CD14-positive monocyte (primary cell): ENCODE results near the gene NAGPA. TPM values are rescaled to one million over a fixed set of nuclear protein-coding genes. Genes with fewer than 3 reads are reported as not detected.

Source experiments
- DNase-seq, 3 donors: peaks; one replicate each; pipeline ENCODE4 v3.0.0-alpha.2; 2011 to 2022
- H2AFZ ChIP-seq: 2 replicates; pipeline ENCODE4 v1.6.0; 2012; ENCODE audit warnings: mild to moderate bottlenecking, low read depth, low read length, inconsistent platforms; ENCODE audit not compliant: insufficient read depth, poor library complexity, severe bottlenecking
- H3K27ac ChIP-seq, 2 donors: 1 replicate in 1 of 2; 2 replicates in 1 of 2; pipeline ENCODE4 v1.5.1; 2012 to 2013; ENCODE audit warnings: low read length in 2 of 2, control low read depth in 1 of 2, inconsistent platforms in 1 of 2, low read depth in 1 of 2, mild to moderate bottlenecking in 1 of 2
- H3K27me3 ChIP-seq, 2 donors: one replicate each; pipeline versions ENCODE4 v1.6.0 to v1.6.1; 2011 to 2013; ENCODE audit warnings: low read length in 2 of 2; ENCODE audit not compliant: control insufficient read depth in 2 of 2, insufficient read depth in 2 of 2
- H3K36me3 ChIP-seq, 2 donors: replicated peaks in 1 of 2; 1 replicate in 1 of 2; 2 replicates in 1 of 2; pipeline versions ENCODE4 v1.5.1 to v1.6.1; 2012 to 2013; ENCODE audit warnings: low read length in 2 of 2, control low read depth in 1 of 2, inconsistent platforms in 1 of 2, mild to moderate bottlenecking in 1 of 2; ENCODE audit not compliant: insufficient read depth in 2 of 2, control insufficient read depth in 1 of 2
- H3K4me1 ChIP-seq, 2 donors: 1 replicate in 1 of 2; 2 replicates in 1 of 2; pipeline versions ENCODE4 v1.5.1 to v1.6.1; 2012 to 2013; ENCODE audit warnings: low read length in 2 of 2, control low read depth in 1 of 2, inconsistent platforms in 1 of 2, mild to moderate bottlenecking in 1 of 2, moderate library complexity in 1 of 2; ENCODE audit not compliant: insufficient read depth in 2 of 2, control insufficient read depth in 1 of 2
- H3K4me2 ChIP-seq: replicated peaks from 2 replicates; pipeline ENCODE3; 2012; ENCODE audit warnings: low read length, moderate library complexity, mild to moderate bottlenecking; ENCODE audit not compliant: poor library complexity, severe bottlenecking; ENCODE audit errors: extremely low read depth
- H3K4me3 ChIP-seq, 3 experiments: fragments of 200-600 bp in 1 of 3; sonication (generic) in 1 of 3; replicated peaks in 1 of 3; 1 replicate in 2 of 3; 2 replicates in 1 of 3; pipeline ENCODE4 v1.5.1; 2011 to 2013; ENCODE audit warnings: low read length in 3 of 3, mild to moderate bottlenecking in 3 of 3, control low read depth in 2 of 3, low read depth in 2 of 3, inconsistent platforms in 1 of 3, moderate library complexity in 1 of 3
- H3K79me2 ChIP-seq: 2 replicates; pipeline ENCODE4 v1.6.0; 2012; ENCODE audit warnings: mild to moderate bottlenecking, control low read depth, inconsistent platforms, low read length, moderate library complexity; ENCODE audit not compliant: insufficient read depth
- H3K9ac ChIP-seq: 2 replicates; pipeline ENCODE4 v1.6.0; 2017; ENCODE audit warnings: low read length, mild to moderate bottlenecking; ENCODE audit not compliant: insufficient read depth, poor library complexity, severe bottlenecking
- H3K9me3 ChIP-seq, 2 donors: replicated peaks in 1 of 2; 1 replicate in 1 of 2; 2 replicates in 1 of 2; pipeline versions ENCODE4 v1.5.1 to v1.6.1; 2012 to 2013; ENCODE audit warnings: low read length in 2 of 2, control low read depth in 1 of 2; ENCODE audit not compliant: control insufficient read depth in 1 of 2, insufficient read depth in 1 of 2
- H4K20me1 ChIP-seq: 2 replicates; pipeline ENCODE4 v1.6.0; 2012; ENCODE audit warnings: mild to moderate bottlenecking, low read length, control low read depth, moderate library complexity; ENCODE audit not compliant: insufficient read depth
- H3K27ac Mint-ChIP-seq, 7 donors: one replicate each; pipeline ENCODE4 v1.8.0; 2020; ENCODE audit warnings: mild to moderate bottlenecking in 7 of 7, mixed read lengths in 7 of 7, moderate library complexity in 6 of 7, inconsistent platforms in 2 of 7
- H3K27me3 Mint-ChIP-seq, 3 donors: one replicate each; pipeline ENCODE4 v1.8.0; 2021 to 2022; ENCODE audit warnings: low read depth in 3 of 3, mild to moderate bottlenecking in 3 of 3, mixed read lengths in 3 of 3, moderate library complexity in 3 of 3, inconsistent platforms in 1 of 3
- H3K36me3 Mint-ChIP-seq, 2 donors: one replicate each; pipeline ENCODE4 v1.8.0; 2020; ENCODE audit warnings: mixed read lengths in 2 of 2, inconsistent platforms in 1 of 2, mild to moderate bottlenecking in 1 of 2
- H3K4me1 Mint-ChIP-seq: one replicate; pipeline ENCODE4 v1.8.0; 2020; ENCODE audit warnings: mild to moderate bottlenecking, mixed read lengths
- H3K4me3 Mint-ChIP-seq, 2 donors: one replicate each; pipeline ENCODE4 v1.8.0; 2020; ENCODE audit warnings: mild to moderate bottlenecking in 2 of 2, mixed read lengths in 2 of 2, moderate library complexity in 1 of 2
- H3K9me3 Mint-ChIP-seq, 7 donors: one replicate each; pipeline ENCODE4 v1.8.0; 2020 to 2022; ENCODE audit warnings: mixed read lengths in 7 of 7, mild to moderate bottlenecking in 6 of 7, moderate library complexity in 6 of 7, inconsistent platforms in 2 of 7
- CTCF ChIP-seq: fragments of 200-600 bp; IDR thresholded peaks from one replicate; pipeline ENCODE4 v1.8.0; 2022; ENCODE audit warnings: antibody characterized with exemption, mild to moderate bottlenecking
- WGBS: methylation state at CpG from one replicate; pipeline ENCODE4 v1.1.5; 2013; ENCODE audit warnings: missing lambda C conversion rate; ENCODE audit not compliant: insufficient coverage; 5-methylcytosine and 5-hydroxymethylcytosine counted together
- intact Hi-C, 2 donors: fragments of 100-400 bp; cut with micrococcal nuclease; formaldehyde crosslinking; loops; one replicate each; pipeline versions ENCODE4 v1.15.0 to v1.15.1; 2023
- polyA plus RNA-seq, 3 donors: library from polyadenylated mRNA; depleted of rRNA in 1 of 3; unstranded in 2 of 3; stranded (reverse) in 1 of 3; fragments of 300-500 nt in 2 of 3; fragments of >200 nt in 1 of 3; fragmentation: Illumina TruSeq in 2 of 3; gene quantifications; 1 replicate in 2 of 3; 2 replicates in 1 of 3; pipeline ENCODE4 v1.2.3, GENCODE V29; 2012 to 2021

The NAGPA gene
- polyA plus RNA-seq, 3 donors: 44.1 to 51.5 (median 44.9) TPM

- WGBS: 93% methylated on average over 7 of the region's 7 CpGs
- no peak overlapping the region for H3K27ac ChIP-seq
- H3K9me3 Mint-ChIP-seq: peaks cover 0 to 2% (median 0%) of the 10 kb centered on the region in 7 donors
These were observed 2.1 kb downstream of the NAGPA start for GRCh38 chr16:5031601-5032000.

GRCh38 chr16:5030251-5030870, 3.4 kb downstream of the NAGPA start:
- intact Hi-C loops: no loop called here
- Mint-ChIP-seq H3K9me3 (peaks cover 0 to 2% (median 0%) of the 10 kb centered on the region in 7 donors), H3K4me1 (peaks cover 30% of the 10 kb centered on the region), H3K27ac (no peak overlapping the region), H3K36me3 (peaks cover 41 to 59% of the 10 kb centered on the region in 2 donors), H3K27me3 (peaks cover 0 to 5% (median 0%) of the 10 kb centered on the region in 3 donors), H3K4me3 (no peak overlapping the region)
- WGBS: 96% methylated on average over 12 of the region's 12 CpGs
- H3K9me3 ChIP-seq: no peaks in the 10 kb centered on the region
- no peaks in the 10 kb centered on the region for H3K27me3 ChIP-seq
- no peak overlapping the region for H3K27ac ChIP-seq
- peaks cover 37 to 58% of the 10 kb centered on the region in 2 donors for H3K36me3 ChIP-seq
- H3K79me2 ChIP-seq: peaks cover 8% of the 10 kb centered on the region
- H3K4me1 ChIP-seq: peaks cover 18 to 21% of the 10 kb centered on the region in 2 donors
- H3K4me3 ChIP-seq: no peak overlapping the region
- H4K20me1 ChIP-seq: peaks cover 14% of the 10 kb centered on the region
- no peak overlapping the region for H3K9ac ChIP-seq
- H3K4me2 ChIP-seq: no peak overlapping the region
- H2AFZ ChIP-seq: no peak overlapping the region
- DNase-seq: no peak
- TF ChIP-seq CTCF: no peak

More at GRCh38 chr16:5031601-5032000, 2.1 kb downstream of the NAGPA start:
- no peak for TF ChIP-seq CTCF
- Mint-ChIP-seq H3K27ac (peak overlapping the region in 1 of 7 donors; percentile 33), H3K4me1 (peaks cover 30% of the 10 kb centered on the region), H3K27me3 (peaks cover 0 to 5% (median 0%) of the 10 kb centered on the region in 3 donors), H3K4me3 (no peak overlapping the region), H3K36me3 (peaks cover 41 to 49% of the 10 kb centered on the region in 2 donors)
- Histone ChIP-seq H2AFZ (no peak overlapping the region), H3K9me3 (no peaks in the 10 kb centered on the region), H3K9ac (no peak overlapping the region), H3K79me2 (peaks cover 8% of the 10 kb centered on the region), H3K36me3 (peaks cover 33 to 51% of the 10 kb centered on the region in 2 donors), H3K4me3 (no peak overlapping the region), H3K27me3 (no peaks in the 10 kb centered on the region), H4K20me1 (peaks cover 14% of the 10 kb centered on the region), H3K4me2 (no peak overlapping the region), H3K4me1 (peaks cover 18 to 21% of the 10 kb centered on the region in 2 donors)
- DNase-seq: no peak
- intact Hi-C loops: no loop called here
